ENCODE measurements around the gene DKK3.

- no peak for TF ChIP-seq EZH2 (IDR thresholded peaks at IDR 0.05)
- TF ChIP-seq FOXP2 (optimal IDR thresholded peaks at IDR 0.05; ENCODE audit: control extremely low read depth, extremely low read length, insufficient read depth), result no peak
- TF ChIP-seq POLR2AphosphoS5 (IDR thresholded peaks at IDR 0.05; ENCODE audit: borderline replicate concordance, low read depth, low read length), result no peak
Measured at GRCh38 chr11:11970556-11970955, 37.9 kb downstream of the DKK3 start.

All from SK-N-MC (cell line).